ENCODE data around the gene SMIM12.

SMIM12 gene

DNA sequence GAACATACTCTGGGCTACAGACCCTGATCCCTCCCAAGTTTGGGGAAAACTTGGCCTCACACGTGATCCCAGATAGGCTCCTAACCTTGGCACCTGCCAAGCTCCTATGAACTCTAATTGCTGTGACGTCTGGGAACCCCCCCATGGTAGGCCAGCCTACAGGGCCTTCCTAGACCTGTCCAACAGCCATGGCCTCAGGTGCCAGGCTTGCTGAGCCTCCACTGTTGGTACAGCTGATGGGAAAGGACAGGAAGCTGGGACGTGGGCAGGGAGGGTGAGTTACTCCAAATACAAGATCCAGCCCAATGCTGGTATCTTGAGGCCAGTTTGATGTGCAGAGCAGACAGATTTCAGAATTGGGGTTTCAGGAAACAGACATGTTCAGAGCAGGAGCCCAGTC is 19.1 kb downstream of the SMIM12 start:
- Histone ChIP-seq H3K4me3 (ENCODE audit: control insufficient read depth in 1 of 7, extremely low read depth in 1 of 7, insufficient read depth in 4 of 7, low read depth in 2 of 7, low read length in 6 of 7) (no peak overlapping the region), H3K9me3 (ENCODE audit: control extremely low read depth in 1 of 5, control insufficient read depth in 4 of 5, insufficient read depth in 2 of 5, low read depth in 1 of 5, low read length in 4 of 5) (no peaks in the 10 kb centered on the region), H3K27me3 (replicated peaks in 2 of 5; ENCODE audit: control insufficient read depth in 4 of 5, insufficient read depth in 5 of 5, low read length in 4 of 5) (no peaks in the 10 kb centered on the region), H3K36me3 (ENCODE audit: control insufficient read depth in 4 of 4, insufficient read depth in 4 of 4, low read length in 3 of 4) (peaks cover 0 to 2% (median 0%) of the 10 kb centered on the region in 4 experiments), H3K4me1 (ENCODE audit: control extremely low read depth in 1 of 4, control insufficient read depth in 4 of 4, insufficient read depth in 4 of 4, low read length in 3 of 4) (peaks cover 0 to 27% (median 2%) of the 10 kb centered on the region in 4 experiments), H3K27ac (ENCODE audit: insufficient read depth in 1 of 2, low read depth in 1 of 2, low read length in 2 of 2, poor library complexity in 1 of 2, severe bottlenecking in 2 of 2) (no peak overlapping the region)
- ChIA-PET POLR2A (no interaction called here), CTCF (no interaction called here)
- no peak for DNase-seq
- WGBS (ENCODE audit: insufficient coverage) = 90% methylated on average over 3 of the region's 3 CpGs

DNA sequence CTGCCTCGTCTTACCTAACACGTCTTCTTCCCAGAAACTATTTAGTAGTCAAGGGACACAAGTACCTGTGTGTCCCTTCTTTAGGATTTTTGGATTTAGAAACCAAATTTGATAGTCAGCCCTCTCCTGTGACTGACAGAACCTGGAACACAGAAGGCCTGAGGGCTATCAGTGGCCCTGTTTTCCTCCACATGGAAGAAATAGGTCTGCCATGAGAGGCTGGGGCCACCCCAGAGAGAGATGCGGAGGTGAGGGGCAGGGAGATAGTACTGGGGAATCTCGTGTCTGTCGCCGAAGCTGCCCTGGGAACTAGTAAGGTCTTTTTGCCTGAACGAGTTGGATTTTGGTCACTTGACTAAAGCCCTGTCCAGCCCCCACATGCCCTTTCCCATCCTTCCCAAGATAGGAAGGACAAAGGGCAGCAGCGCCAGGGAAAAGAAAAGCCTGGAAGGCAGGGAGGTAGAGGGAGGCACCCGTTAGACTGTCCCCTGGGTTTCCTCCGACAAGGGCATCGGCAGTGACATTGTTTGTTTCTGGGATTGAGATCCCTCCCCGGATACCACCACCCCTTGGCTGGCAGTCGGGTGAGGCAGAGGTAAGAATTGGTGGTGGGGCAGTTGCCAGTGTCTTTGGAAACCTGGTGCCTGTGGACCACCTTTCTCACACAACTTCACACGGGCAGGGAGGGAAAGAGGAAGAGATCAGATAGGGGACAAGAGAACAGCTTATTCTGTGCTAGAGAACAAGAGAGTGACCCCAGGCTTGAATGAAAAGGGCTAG is 19.8 kb downstream of the SMIM12 start:
- Histone ChIP-seq H3K36me3 (ENCODE audit: control insufficient read depth in 4 of 4, insufficient read depth in 4 of 4, low read length in 3 of 4) (peaks cover 0 to 2% (median 0%) of the 10 kb centered on the region in 4 experiments), H3K9me3 (ENCODE audit: control extremely low read depth in 1 of 5, control insufficient read depth in 4 of 5, insufficient read depth in 2 of 5, low read depth in 1 of 5, low read length in 4 of 5) (no peaks in the 10 kb centered on the region), H3K27me3 (replicated peaks in 2 of 5; ENCODE audit: control insufficient read depth in 4 of 5, insufficient read depth in 5 of 5, low read length in 4 of 5) (no peaks in the 10 kb centered on the region), H3K27ac (ENCODE audit: insufficient read depth in 1 of 2, low read depth in 1 of 2, low read length in 2 of 2, poor library complexity in 1 of 2, severe bottlenecking in 2 of 2) (no peak overlapping the region), H3K4me1 (ENCODE audit: control extremely low read depth in 1 of 4, control insufficient read depth in 4 of 4, insufficient read depth in 4 of 4, low read length in 3 of 4) (peaks cover 0 to 21% (median 2%) of the 10 kb centered on the region in 4 experiments), H3K4me3 (ENCODE audit: control insufficient read depth in 1 of 7, extremely low read depth in 1 of 7, insufficient read depth in 4 of 7, low read depth in 2 of 7, low read length in 6 of 7) (no peak overlapping the region)
- no peak for DNase-seq
- CTCF ChIA-PET = no interaction called here
- POLR2A ChIA-PET = no interaction called here
- 81% methylated on average over 5 of the region's 14 CpGs for WGBS (ENCODE audit: insufficient coverage)

DNA sequence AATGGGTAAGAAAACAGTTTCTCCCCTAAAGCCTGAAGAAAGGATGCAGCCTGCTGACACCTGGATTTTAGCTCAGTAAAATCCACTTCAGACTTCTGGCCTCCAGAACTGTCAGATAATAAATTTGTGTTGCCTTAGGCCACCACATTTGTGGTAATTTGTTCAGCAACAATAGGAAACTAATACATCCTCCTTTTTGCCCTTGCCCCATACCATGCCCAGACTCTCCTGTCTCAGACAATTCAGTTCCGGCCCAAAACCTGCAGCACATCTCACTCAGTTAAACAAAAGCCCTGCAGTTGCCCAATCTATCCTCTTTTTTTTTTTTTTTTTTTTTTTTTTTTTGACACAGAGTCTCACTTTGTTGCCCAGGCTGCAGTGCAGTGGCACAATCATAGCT is 25.8 kb downstream of the SMIM12 start:
- Histone ChIP-seq H3K4me3 (ENCODE audit: control insufficient read depth in 1 of 7, extremely low read depth in 1 of 7, insufficient read depth in 4 of 7, low read depth in 2 of 7, low read length in 6 of 7) (no peak overlapping the region), H3K27ac (ENCODE audit: insufficient read depth in 1 of 2, low read depth in 1 of 2, low read length in 2 of 2, poor library complexity in 1 of 2, severe bottlenecking in 2 of 2) (no peak overlapping the region), H3K36me3 (ENCODE audit: control insufficient read depth in 4 of 4, insufficient read depth in 4 of 4, low read length in 3 of 4) (peaks cover 0 to 2% (median 0%) of the 10 kb centered on the region in 4 experiments), H3K4me1 (ENCODE audit: control extremely low read depth in 1 of 4, control insufficient read depth in 4 of 4, insufficient read depth in 4 of 4, low read length in 3 of 4) (peaks cover 0 to 19% (median 5%) of the 10 kb centered on the region in 4 experiments), H3K9me3 (ENCODE audit: control extremely low read depth in 1 of 5, control insufficient read depth in 4 of 5, insufficient read depth in 2 of 5, low read depth in 1 of 5, low read length in 4 of 5) (no peaks in the 10 kb centered on the region), H3K27me3 (replicated peaks in 2 of 5; ENCODE audit: control insufficient read depth in 4 of 5, insufficient read depth in 5 of 5, low read length in 4 of 5) (no peaks in the 10 kb centered on the region)
- ChIA-PET CTCF (interaction anchor here (1.2 kb wide), 2 partner anchors 9 to 45 kb away, joined by 3 to 4 read pairs; no protein-coding TSS in a partner anchor), POLR2A (interaction anchor here (0.8 kb wide), 1 partner anchor 8 kb away, joined by 3 read pairs; no protein-coding TSS in a partner anchor)
- 63% methylated on average over 1 of the region's 1 CpG for WGBS (ENCODE audit: insufficient coverage)
- peak in 2 of 3 donors; percentile 60 to 73 for DNase-seq

DNA sequence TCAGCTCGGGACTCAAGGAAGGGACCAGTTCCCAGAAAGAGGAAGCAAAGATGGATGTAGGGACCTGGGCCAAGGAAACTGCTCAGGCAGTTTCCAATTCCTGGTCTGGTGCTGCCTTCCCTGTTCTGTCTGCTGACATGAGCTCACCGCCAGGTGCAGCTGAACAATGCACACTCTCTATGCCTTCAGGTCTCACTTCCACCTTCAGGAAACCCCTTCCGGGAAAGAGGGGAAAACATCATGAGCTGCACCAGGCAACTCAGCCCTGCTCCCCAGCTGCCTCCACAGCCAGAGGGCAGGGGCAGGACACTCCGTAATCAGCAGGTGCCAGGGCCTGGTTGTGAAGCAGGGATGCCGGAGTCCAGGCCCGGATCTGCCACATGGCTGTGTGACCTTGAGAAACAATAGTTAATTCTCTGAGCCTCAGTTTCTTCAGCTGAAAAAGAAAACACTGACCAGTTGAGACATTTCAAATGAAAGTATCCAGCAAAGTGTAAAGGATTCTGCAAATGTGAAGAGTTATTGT is 27.8 kb downstream of the SMIM12 start:
- Histone ChIP-seq H3K36me3 (ENCODE audit: control insufficient read depth in 4 of 4, insufficient read depth in 4 of 4, low read length in 3 of 4) (no peaks in the 10 kb centered on the region), H3K4me3 (ENCODE audit: control insufficient read depth in 1 of 7, extremely low read depth in 1 of 7, insufficient read depth in 4 of 7, low read depth in 2 of 7, low read length in 6 of 7) (no peak overlapping the region), H3K4me1 (ENCODE audit: control extremely low read depth in 1 of 4, control insufficient read depth in 4 of 4, insufficient read depth in 4 of 4, low read length in 3 of 4) (peaks cover 0 to 33% (median 6%) of the 10 kb centered on the region in 4 experiments), H3K27ac (ENCODE audit: insufficient read depth in 1 of 2, low read depth in 1 of 2, low read length in 2 of 2, poor library complexity in 1 of 2, severe bottlenecking in 2 of 2) (no peak overlapping the region), H3K27me3 (replicated peaks in 2 of 5; ENCODE audit: control insufficient read depth in 4 of 5, insufficient read depth in 5 of 5, low read length in 4 of 5) (no peaks in the 10 kb centered on the region), H3K9me3 (ENCODE audit: control extremely low read depth in 1 of 5, control insufficient read depth in 4 of 5, insufficient read depth in 2 of 5, low read depth in 1 of 5, low read length in 4 of 5) (no peaks in the 10 kb centered on the region)
- CTCF ChIA-PET = interaction anchor here (1.0 to 1.3 kb wide), 3 partner anchors 11 to 24 kb away, joined by 3 to 5 read pairs (median 3); no protein-coding TSS in a partner anchor
- POLR2A ChIA-PET = no interaction called here
- no peak for DNase-seq
- WGBS (ENCODE audit: insufficient coverage) = 89% methylated on average over 6 of the region's 6 CpGs

DNA sequence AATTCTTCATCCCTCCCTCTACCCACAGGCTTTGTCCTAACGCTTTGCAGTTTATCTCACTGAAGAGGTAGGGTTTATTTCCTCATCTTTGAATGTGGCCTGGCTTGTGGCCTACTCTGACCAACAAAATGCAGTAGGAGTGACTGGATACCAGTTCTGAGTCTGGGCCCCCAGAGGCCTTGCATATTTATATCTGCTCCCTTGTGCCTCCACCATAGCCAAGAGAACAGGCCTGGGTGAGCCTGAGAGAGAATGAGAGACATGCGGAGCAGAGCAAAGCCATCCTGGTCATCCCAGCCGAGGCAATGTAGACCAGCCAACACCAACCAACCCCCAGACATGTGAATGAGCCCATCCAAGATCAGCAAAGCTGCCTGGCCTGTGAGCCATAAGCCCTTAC is 30.3 kb downstream of the SMIM12 start:
- peak in 2 of 3 donors; percentile 50 to 68 for DNase-seq

DNA sequence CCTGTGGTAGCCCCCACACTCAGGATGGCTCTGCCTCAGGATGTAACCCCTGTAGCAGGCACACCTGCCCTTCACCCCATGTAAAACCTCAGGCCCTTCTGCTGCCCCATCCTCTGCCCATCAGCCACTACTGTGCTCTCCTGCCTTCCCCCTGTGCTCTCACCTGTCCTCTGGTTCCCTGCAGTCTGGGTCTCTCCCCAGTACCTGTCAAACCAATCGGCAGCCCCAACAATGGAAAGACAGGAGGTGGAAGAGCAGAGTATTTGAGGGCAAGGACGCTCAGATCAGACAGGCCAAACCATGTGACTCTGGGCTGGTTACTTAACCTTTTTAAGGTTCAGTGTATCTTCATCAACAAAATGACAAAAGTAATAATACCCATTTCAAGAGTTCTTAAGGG is 30.9 kb downstream of the SMIM12 start:
- ChIA-PET CTCF (no interaction called here), POLR2A (no interaction called here)
- Histone ChIP-seq H3K27ac (ENCODE audit: insufficient read depth in 1 of 2, low read depth in 1 of 2, low read length in 2 of 2, poor library complexity in 1 of 2, severe bottlenecking in 2 of 2) (no peak overlapping the region), H3K4me3 (ENCODE audit: control insufficient read depth in 1 of 7, extremely low read depth in 1 of 7, insufficient read depth in 4 of 7, low read depth in 2 of 7, low read length in 6 of 7) (no peak overlapping the region), H3K4me1 (ENCODE audit: control extremely low read depth in 1 of 4, control insufficient read depth in 4 of 4, insufficient read depth in 4 of 4, low read length in 3 of 4) (peaks cover 0 to 43% (median 10%) of the 10 kb centered on the region in 4 experiments), H3K9me3 (ENCODE audit: control extremely low read depth in 1 of 5, control insufficient read depth in 4 of 5, insufficient read depth in 2 of 5, low read depth in 1 of 5, low read length in 4 of 5) (no peaks in the 10 kb centered on the region), H3K27me3 (replicated peaks in 2 of 5; ENCODE audit: control insufficient read depth in 4 of 5, insufficient read depth in 5 of 5, low read length in 4 of 5) (no peaks in the 10 kb centered on the region), H3K36me3 (ENCODE audit: control insufficient read depth in 4 of 4, insufficient read depth in 4 of 4, low read length in 3 of 4) (no peaks in the 10 kb centered on the region)
- WGBS (ENCODE audit: insufficient coverage) = 80% methylated on average over 1 of the region's 2 CpGs
- no peak for DNase-seq

More for the DNA sequence above, 30.3 kb downstream of the SMIM12 start:
- POLR2A ChIA-PET = no interaction called here
- 100% methylated on average over 1 of the region's 3 CpGs for WGBS (ENCODE audit: insufficient coverage)
- H3K4me1 ChIP-seq (ENCODE audit: control extremely low read depth in 1 of 4, control insufficient read depth in 4 of 4, insufficient read depth in 4 of 4, low read length in 3 of 4) = peaks cover 0 to 44% (median 10%) of the 10 kb centered on the region in 4 experiments
- H3K27me3 ChIP-seq (replicated peaks in 2 of 5; ENCODE audit: control insufficient read depth in 4 of 5, insufficient read depth in 5 of 5, low read length in 4 of 5) = no peaks in the 10 kb centered on the region
- H3K27ac ChIP-seq (ENCODE audit: insufficient read depth in 1 of 2, low read depth in 1 of 2, low read length in 2 of 2, poor library complexity in 1 of 2, severe bottlenecking in 2 of 2) = peak overlapping the region in 1 of 2 experiments; percentile 12
- no peaks in the 10 kb centered on the region for H3K36me3 ChIP-seq (ENCODE audit: control insufficient read depth in 4 of 4, insufficient read depth in 4 of 4, low read length in 3 of 4)
- H3K4me3 ChIP-seq (ENCODE audit: control insufficient read depth in 1 of 7, extremely low read depth in 1 of 7, insufficient read depth in 4 of 7, low read depth in 2 of 7, low read length in 6 of 7) = no peak overlapping the region
- CTCF ChIA-PET = no interaction called here
- no peaks in the 10 kb centered on the region for H3K9me3 ChIP-seq (ENCODE audit: control extremely low read depth in 1 of 5, control insufficient read depth in 4 of 5, insufficient read depth in 2 of 5, low read depth in 1 of 5, low read length in 4 of 5)

DNA sequence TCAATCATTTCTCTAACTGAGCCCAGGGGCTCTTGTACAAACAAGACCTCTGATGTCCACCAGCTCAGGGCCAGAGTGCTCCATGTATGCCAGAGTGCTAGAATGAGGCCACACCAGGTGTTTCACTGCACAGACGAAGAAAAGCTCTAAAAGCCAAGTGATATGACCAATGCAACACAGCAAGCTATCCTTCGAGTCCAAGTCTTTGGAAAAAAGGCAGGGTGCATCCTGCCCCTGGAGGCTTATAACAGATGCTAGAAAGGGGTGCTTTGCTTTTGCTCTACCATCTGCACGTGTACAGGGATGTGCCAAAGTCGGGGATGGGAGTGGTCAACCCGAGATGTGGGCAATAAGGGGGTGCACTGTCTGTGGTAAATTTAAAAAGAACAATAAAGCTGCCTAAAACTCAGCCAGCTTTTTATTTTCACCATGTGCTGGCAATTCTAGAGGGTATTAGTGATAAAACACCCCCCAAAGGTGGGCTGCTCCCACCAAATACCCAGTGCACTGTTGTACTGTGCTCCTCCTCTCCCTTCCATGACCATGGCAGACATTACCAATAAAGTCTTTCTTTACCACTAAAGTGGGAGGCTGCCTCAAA is 32.1 kb downstream of the SMIM12 start:
- 100% methylated on average over 2 of the region's 5 CpGs for WGBS (ENCODE audit: insufficient coverage)
- peaks cover 0 to 39% (median 10%) of the 10 kb centered on the region in 4 experiments for H3K4me1 ChIP-seq (ENCODE audit: control extremely low read depth in 1 of 4, control insufficient read depth in 4 of 4, insufficient read depth in 4 of 4, low read length in 3 of 4)
- no peaks in the 10 kb centered on the region for H3K36me3 ChIP-seq (ENCODE audit: control insufficient read depth in 4 of 4, insufficient read depth in 4 of 4, low read length in 3 of 4)
- ChIA-PET POLR2A (no interaction called here), CTCF (interaction anchor here (0.5 to 1.4 kb wide), 3 partner anchors 10 to 22 kb away, joined by 3 read pairs; no protein-coding TSS in a partner anchor)
- no peaks in the 10 kb centered on the region for H3K27me3 ChIP-seq (replicated peaks in 2 of 5; ENCODE audit: control insufficient read depth in 4 of 5, insufficient read depth in 5 of 5, low read length in 4 of 5)
- no peak overlapping the region for H3K4me3 ChIP-seq (ENCODE audit: control insufficient read depth in 1 of 7, extremely low read depth in 1 of 7, insufficient read depth in 4 of 7, low read depth in 2 of 7, low read length in 6 of 7)
- H3K27ac ChIP-seq (ENCODE audit: insufficient read depth in 1 of 2, low read depth in 1 of 2, low read length in 2 of 2, poor library complexity in 1 of 2, severe bottlenecking in 2 of 2) = no peak overlapping the region
- DNase-seq = no peak
- no peaks in the 10 kb centered on the region for H3K9me3 ChIP-seq (ENCODE audit: control extremely low read depth in 1 of 5, control insufficient read depth in 4 of 5, insufficient read depth in 2 of 5, low read depth in 1 of 5, low read length in 4 of 5)

Data from common myeloid progenitor, CD34-positive (primary cell).